NCI-H526 (cell line): ENCODE results near the gene MFSD1.
A peak's percentile ranks its signal among the peaks of the same experiment; 100 is the strongest.

Source experiments
- DNase-seq, 2 experiments: peaks; one replicate each; lab custom pipeline; 2025; lab: John Stamatoyannopoulos, UW

Gene MFSD1

DNA sequence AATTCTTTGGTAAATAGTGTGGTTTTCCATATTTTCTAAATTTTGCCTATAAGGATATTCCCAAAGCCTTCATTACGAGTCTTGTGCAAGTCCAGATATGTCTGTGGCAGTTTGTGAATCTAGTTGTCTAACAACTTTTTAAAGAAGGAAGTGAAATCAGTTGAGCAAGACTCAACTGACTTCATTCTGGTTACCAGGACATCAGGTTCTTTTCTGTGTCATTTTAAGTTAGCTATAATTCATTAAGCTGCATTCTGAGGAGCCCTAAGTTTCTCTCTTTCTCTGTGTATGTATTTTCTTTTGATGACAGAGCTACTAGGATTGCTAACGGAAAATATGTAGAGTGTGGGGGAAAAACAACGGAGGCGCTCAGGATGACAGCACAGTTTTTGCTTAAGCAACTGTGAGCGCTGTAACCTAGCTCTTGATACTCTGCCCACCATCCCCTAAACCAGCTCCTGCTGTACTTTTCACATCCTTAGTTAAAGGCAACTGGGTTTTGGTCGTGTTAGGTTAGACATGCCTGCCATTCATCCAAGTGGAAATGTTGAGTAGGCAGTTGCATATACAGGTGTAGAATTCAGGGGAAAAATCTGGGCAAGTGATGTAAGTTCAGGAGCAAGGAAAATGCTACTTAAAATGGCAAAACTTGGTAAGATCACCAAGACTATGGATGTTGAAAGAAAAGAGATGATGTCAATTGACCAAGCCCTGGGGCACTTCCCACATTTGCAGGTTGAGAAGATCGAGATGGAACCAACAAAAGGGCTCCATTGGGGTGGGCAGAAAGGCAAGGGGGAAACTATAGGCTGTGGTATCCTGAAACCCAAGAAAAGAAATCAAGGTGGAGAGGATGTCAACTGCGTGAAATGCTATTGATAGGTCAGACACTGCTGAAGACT, 9.2 kb downstream of the MFSD1 start:
- no peak for DNase-seq

DNA sequence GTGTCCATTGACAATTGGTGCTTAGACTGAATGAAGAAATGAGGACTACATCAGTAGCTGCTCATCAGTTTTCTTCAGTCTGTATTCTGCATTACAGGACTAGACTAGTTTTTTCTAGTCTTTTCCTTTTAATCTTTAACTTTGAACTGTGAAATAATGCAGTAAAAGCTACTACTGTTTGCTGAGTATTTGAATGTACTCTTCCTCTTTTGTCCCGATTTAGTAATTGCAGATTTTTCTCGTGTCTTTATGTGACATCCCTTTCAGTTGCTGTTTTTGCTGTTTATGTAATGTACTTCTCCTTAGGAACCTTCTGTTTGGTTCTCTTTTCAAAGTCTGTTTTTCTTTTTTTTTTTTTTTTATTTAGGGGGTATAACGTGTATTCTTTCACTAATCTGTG, 17.4 kb downstream of the MFSD1 start:
- DNase-seq: no peak

DNA sequence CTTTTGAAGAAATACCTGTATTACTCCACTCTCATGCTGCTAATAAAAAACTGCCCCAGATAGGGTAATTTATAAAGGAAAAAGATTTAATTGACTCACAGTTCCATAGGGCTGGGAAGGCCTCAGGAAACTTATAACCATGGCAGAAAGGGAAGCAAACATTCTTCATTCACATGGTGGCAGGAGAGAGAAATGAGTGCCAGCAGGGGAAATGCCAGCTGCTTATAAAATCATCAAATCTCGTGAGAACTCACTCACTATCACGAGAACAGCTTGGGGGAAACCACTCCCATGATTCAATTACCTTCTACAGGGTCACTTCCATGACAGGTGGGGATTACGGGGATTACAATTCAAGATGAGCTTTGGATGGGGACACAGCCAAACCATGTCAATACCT, 18.7 kb downstream of the MFSD1 start:
- DNase-seq: no peak

DNA sequence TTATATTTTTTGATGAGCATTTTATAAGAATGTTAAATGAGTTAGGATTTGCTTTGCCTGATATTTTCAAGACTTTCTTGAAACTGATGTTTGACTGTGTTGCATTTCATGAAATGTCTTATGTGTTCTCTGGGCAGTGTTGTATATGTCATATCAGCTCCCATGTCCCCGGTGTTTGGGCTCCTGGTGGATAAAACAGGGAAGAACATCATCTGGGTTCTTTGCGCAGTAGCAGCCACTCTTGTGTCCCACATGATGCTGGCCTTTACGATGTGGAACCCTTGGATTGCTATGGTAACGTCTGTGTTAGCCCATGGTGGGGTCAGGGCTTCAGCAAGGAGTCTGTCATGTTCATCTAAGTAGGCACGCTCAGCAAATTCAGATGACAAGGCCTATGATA, 20.0 kb downstream of the MFSD1 start:
- DNase-seq: no peak

DNA sequence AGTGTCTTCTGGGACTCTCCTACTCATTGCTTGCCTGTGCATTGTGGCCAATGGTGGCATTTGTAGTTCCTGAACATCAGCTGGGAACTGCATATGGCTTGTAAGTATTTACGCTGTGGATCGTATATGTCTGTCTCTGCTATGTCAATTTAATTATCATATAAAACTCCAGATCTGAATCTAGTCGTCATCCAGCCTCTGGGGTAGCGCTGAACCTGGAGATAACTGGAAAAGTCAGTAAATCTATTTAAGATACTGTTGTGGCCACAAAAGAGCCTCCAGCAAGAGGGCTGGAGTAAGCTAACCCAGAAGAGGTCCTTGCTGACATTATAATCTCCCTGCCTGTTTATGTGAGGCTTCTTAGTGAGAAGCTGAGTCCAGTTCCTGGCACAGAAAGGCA, 21.6 kb downstream of the MFSD1 start:
- no peak for DNase-seq

DNA sequence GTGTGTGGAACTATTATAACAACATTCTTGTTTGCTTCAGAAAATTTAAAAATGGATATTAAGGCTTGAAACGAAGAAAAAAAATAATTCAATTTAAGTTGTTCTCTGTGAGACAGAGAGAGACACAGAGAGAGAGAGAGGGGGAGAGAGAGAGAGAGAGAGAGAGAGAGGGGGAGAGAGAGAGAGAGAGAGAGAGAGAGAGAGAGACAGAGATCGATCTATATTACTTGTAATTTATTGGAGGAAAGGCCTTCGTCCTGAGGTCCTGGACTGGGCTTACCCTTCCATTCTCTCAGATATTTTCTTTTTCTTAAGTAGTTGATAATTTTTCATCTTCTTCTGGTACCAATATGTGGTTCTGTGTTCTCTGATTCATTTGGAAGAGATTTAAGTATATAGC, 25.9 kb downstream of the MFSD1 start:
- DNase-seq: no peak

DNA sequence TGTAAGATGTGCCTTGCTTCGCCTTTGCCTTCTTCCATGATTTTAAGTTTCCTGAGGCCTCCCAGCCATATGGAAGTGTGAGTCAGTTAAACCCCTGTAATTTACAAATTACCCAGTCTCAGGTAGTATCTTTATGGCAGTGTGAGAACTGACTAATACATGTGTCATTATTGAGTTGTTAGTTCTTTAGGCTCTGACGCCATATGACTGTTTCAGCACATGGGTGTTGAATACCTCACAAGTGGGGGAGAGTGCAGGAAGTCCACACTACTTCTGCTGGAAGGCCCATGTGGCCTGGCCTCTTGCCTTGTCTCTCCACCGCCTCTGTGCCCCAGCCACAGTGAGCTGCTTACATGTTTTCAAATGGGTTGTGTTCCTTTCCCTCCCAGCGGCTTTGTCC, 28.5 kb downstream of the MFSD1 start:
- DNase-seq: no peak

DNA sequence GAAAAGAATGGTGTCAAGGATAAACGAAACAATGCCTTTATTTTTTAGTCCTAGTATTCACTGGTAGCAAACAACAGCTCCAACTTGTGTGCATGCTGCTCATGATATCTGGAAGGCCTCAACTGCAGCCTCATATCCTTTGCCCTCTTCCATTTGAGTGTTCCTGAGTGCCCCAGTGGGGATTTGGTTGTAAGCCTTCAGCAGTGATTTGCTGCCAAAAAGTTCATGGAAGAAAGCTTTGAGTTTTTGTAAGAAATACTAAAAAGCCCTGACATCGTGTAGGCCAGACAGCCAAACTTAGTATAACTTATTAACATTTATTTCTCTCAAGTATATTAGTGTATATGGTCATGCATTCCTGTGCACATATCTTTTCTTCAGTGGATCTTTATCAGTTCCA, 30.0 kb downstream of the MFSD1 start:
- no peak for DNase-seq

DNA sequence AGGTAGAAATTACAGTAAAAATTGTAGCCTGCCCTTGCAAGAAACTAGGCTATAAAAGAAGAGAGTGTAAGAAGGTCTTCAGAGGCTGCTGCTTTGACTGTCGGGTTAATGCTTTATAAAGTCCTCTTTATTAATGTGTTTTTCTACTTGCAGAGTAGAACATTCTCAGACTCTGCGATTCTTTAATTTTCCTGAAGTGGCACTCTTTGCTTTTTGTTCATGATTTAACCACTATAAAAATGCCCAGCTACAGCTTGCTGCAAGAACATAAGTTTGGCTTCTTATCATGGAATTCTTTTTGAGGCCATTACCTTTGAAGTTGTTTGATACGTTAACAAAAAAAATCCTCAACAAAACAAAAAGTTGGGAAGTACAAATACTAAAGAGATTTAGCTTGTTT, 33.8 kb downstream of the MFSD1 start:
- DNase-seq: no peak

DNA sequence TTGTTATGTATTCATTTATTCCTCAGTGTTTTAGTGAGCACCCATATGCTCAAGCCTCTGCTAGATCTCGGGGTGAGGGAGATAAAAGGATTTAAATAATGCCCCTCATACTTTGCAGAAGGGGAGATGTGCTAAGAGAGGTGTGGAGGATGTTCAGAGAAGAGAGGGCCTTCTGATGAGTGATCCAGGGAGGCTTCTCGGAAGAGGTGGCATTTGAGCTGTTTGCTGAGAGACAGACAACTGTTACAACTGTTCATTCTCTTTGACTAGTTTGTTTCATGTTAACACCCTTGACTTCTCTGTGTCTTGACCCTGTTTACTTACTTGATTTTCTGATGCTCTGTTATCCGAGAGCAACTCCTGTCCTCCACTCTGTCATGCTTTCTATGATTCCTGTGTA, 34.5 kb downstream of the MFSD1 start:
- DNase-seq: no peak

DNA sequence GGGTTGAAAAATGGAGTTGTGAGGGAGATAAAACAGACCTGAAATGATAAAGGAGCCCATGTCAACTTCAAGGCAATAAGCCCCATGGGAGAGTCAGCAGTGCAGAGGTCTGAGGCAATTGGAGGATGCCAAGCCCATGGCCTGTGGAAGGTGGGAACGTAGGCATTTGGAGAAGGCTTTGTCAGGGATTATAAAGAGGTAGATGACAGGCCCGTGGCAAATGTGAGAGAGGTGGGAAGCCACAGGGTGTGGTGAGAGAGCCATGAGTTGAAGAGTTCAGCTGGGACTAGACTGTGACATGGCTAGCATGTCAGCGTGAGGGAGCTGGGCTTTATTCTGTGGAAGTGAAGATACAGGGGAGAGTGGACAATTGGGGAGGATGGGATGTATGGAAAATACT, 35.4 kb downstream of the MFSD1 start:
- no peak for DNase-seq

DNA sequence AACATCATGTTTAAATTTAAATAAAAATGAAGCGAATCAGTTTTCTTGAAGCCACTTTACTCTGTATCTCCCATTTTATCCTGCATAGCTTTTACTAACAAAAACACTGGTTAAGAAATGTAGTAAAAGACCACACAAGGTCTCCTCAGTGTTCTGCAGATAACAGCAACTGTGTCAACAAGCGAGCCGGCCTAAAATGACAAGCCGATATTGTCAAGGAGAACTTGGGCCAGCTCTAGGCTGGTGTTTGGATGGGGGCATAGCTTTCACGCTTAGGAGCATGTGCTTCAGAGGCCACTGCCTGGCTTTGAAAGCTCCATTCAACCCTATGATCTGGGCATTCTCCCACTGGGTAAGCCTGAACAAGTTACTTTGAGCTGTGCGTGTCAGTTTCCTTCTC, 38.1 kb downstream of the MFSD1 start:
- no peak for DNase-seq

DNA sequence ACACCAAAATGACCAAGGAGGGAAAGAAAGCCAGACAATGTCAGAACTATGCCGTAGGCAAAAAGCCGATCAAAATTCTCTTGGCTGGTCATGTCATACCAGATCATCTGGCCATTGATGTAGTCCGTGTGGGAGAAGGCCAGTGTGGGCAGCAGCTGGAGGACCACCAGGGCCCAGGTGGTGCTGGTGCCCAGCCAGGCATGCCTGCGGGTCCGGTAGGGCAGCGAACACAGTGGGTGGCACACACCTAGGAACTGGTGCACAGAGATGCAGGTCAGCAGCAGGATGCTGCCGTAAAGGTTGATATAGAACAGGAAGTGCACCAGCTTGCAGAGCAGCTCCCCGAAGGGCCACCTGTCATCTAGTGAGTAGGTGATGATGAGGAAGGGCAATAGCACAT, 39.5 kb downstream of the MFSD1 start:
- DNase-seq: no peak

DNA sequence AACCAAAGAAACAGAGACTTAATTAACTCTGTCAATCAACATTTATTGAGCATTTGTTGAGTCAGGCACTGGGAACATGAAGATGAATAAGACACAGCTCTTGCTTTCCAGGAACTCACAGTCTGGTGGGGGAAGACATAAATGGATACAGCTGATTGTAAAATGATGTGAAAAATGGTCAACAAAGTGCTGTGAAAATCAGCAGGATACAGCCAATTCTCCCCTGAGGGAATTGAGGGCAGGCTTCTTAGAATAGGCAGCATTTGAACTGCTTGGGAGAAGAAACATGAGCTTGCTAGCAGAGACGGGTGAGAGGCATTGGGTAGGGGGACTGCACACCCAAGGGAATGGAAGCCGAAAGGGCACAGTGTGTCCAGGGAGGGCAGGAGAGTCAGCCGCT, 41.1 kb downstream of the MFSD1 start:
- no peak for DNase-seq

DNA sequence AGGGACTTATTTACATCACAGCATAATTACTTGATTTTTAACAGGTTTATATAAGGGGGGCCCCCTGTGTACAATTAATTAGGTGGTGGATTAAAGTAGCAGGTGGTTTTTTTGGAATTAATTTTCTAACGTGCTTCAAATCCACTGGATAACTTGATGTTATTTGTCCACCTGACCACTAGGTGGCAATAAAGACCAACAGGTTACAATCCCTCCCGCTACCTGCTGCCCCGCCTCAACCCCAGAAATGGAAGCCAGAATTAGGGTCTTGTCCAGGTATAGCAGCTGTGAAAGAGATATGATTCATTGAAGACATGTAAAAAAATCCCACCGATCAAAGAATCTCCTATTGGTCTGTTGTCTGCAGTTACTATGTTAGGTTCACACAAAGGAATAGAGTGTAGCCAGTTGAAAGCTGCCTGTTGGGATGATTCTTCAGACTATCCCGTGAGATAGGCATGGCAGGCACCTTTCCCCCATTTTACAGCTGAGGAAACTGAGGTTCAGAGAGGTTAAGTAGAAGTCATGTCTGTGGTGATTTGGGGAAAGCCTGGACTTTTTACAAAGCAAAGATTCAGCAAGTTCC, 44.0 kb downstream of the MFSD1 start:
- peak in 1 of 2 experiments; percentile 71 for DNase-seq

DNA sequence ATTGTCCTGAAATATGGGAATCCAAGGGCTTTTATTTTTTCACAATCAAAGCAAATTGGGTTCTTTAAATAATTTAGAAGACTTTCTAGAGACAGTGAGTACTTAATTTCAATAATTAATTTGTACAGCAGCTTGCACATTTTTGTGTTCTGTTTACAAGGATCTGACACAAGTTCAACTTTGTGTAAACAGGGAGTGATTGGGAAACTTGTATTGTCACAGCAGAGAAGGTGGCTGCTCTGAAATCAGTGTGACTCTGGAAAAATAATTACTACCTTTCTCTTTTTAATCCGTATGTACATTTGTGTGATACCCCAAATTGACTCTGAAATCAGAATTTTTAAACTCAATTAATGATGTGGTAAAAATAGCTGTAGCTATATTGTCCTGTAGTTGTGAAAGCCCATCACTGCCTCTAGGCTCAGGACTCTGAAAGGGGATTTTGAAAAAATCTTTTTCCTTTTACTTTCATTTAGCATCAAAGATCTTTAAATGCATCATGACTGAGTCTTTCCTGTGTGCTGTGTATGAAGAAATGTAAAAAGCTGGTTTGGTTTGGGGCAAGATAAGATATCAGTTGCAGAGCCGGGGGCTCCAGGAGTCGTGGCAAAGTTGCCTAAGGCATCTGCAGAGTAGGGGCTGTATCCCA, 45.1 kb downstream of the MFSD1 start:
- DNase-seq: no peak

DNA sequence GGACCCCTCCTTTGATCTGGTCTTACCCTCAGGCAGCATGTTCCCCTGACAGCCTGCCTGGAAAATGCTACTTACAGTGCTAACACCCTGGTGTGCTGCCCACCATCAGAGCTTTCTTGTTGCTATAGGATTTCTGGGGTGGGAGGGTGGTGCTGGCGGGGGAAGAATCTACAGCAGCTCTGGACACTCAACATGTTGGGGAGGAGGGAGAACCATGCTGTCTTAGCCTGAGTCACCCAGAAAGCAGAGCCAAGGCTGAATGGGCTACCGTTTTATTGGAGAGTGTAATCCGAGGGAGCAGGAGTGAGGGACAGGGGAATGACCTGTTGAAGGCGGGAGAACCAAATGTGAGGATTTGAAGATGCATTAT, 45.6 kb downstream of the MFSD1 start:
- no peak for DNase-seq

DNA sequence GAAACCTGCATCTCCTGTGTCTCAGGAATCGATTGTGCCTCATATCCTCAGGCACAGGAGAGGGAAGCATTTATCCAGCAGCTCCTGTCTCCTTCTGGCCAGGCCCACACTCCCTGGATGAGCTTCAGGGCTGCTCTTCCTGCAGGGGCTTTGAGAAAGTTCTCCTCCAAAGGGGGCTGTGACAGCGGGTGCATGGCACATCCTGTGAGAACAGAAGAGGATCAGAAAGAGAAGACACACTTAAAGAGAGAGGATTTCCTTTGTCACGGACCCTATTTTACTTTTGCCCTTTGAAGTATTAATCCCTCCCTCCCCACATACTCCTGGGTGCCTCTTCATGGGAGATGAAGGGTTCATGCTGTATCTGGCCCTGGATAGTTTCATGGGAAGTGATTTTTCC, 46.0 kb downstream of the MFSD1 start:
- DNase-seq: no peak

DNA sequence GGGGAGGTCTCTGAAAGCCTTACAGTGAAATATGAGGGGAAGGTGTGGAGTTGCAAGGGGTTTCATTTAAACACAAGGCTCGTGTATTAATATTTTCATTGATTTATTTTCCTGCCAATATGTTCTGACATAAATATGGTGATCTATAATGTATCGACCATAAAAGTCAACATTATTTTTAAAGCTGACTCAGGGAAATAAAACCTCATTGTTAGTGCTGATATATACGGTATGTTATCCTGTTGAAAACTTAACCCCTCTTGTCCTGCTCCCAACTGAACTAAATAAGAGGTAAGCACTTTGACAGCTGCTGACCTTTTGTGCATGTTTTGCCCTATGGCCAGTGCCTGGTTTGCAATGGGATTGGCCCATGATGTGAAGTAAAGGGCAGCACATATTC, 47.9 kb downstream of the MFSD1 start:
- DNase-seq: no peak

DNA sequence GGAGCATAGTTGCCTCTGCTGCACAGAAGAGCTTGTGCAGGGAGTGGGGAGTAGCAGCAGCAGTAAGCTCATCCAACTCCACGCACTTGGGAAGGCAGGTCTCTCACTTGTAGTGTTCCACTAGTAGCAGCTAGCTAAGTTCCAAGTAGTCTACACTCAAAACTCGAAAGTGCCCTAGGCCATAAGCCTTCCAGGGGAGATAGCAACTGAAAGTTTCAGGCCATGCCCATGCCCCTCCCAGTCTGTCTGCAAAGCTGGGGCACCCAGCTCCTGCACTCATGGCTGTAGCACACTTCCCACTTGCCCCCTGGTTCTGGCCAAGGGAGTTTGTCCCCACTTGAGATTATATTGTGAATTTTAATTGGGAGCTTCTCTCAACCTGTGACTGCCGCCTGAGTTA, 57.5 kb downstream of the MFSD1 start:
- no peak for DNase-seq

DNA sequence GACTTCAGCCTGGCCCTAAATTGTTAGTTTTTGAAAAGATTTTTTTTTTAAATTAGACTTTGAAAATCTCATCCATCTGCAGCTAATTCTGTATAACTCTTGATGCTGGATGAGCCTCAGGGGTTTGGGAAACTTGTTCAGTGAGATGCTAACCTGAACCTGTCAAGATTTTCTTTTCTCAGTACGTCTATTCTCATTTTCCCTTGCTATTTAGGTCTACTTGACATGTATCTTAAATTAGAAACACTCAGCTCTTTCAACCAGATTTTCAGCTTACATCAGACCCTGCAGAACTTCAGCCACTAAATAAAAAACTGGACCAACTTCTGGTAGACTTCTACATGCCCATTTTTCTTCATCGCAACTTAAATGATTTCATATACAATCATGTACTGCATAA, 61.4 kb downstream of the MFSD1 start:
- DNase-seq: no peak

DNA sequence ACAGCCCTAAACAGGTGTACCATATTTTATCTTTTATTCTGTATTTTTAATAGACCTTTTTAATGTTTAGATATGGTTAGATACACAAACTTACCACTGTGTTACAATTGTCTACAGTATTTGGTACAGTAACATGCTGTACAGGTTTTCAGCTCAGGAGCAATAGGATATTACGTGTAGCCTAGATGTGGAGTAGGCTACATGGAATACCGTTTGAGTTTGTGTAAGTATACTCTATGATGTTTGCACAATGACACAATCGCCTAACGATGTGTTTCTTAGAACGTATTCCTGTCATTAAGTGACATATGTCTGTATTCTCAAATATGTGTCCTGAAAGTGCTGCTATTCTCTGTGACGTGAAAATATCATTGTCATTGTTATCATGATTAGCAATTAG, 62.6 kb downstream of the MFSD1 start:
- no peak for DNase-seq

DNA sequence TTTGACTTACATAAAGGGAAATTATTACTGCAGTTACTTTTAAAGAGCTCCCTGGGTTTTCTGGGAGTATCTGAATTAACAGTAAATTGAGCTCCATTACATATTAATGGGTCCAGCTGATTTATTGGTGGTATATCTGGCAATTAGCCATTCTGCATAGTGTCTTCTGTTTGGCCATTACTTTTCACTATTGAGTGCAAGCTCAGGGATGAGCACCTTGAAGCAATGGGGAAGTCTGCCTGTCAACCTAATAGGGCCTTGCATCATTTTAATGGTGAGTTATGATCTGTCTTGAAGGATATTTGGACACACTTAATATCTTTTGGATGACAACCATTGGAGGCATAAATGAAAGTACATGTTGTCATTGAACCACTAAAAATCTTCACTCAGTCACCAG, 73.8 kb downstream of the MFSD1 start:
- no peak for DNase-seq
